Measurements from ENCODE around the gene WWOX. TPM values are rescaled to one million over a fixed set of nuclear protein-coding genes. Genes with fewer than 3 reads are reported as not detected.

The WWOX gene
- total and polyA plus RNA-seq, 2 of the 13 experiments (the other 11 are each of a cell fraction or from before 2014, with no cell fraction given): 9.1 to 37.4 TPM

GRCh38 chr16:79183571-79183970 is 1084.1 kb downstream of the WWOX start:
- POLR2A ChIA-PET: no interaction called here
- no peak overlapping the region for H3K4me3 ChIP-seq (replicated peaks in 1 of 3; ENCODE audit: insufficient read depth in 1 of 3, low read depth in 2 of 3, low read length in 3 of 3)

GRCh38 chr16:79184464-79185030 is 1085.1 kb downstream of the WWOX start:
- CTCF ChIA-PET (ENCODE audit: low intra/inter-chr PET ratio, low total read pairs): no interaction called here
- 11% methylated on average over 2 of the region's 2 CpGs for WGBS (ENCODE audit: low lambda C conversion rate)
- in situ Hi-C loops (cut with HindIII; ENCODE audit: extremely low pct_ligation_motif_present, low pct_unique_long_range_greater_than_20kb) (no loop called here), intact Hi-C loops (cut with micrococcal nuclease; ENCODE audit: unreplicated experiment) (no loop called here)
- Histone ChIP-seq H3K79me2 (ENCODE audit: insufficient read depth, low read length) (no peaks in the 10 kb centered on the region), H3K27ac (ENCODE audit: extremely low read length, insufficient read depth, low read length) (no peak overlapping the region), H3K4me3 (replicated peaks in 1 of 3; ENCODE audit: insufficient read depth in 1 of 3, low read depth in 2 of 3, low read length in 3 of 3) (no peak overlapping the region), H3K27me3 (ENCODE audit: control insufficient read depth in 1 of 2, insufficient read depth in 2 of 2, low read length in 2 of 2) (no peaks in the 10 kb centered on the region), H3K4me1 (ENCODE audit: insufficient read depth, low read length) (no peaks in the 10 kb centered on the region), H4K20me1 (ENCODE audit: insufficient read depth, low read length) (no peaks in the 10 kb centered on the region), H3K36me3 (replicated peaks in 1 of 2; ENCODE audit: control insufficient read depth in 1 of 2, insufficient read depth in 2 of 2, low read length in 2 of 2) (no peaks in the 10 kb centered on the region), H3K9ac (ENCODE audit: insufficient read depth, low read depth, low read length) (no peak overlapping the region), H3K9me3 (ENCODE audit: low read length) (no peaks in the 10 kb centered on the region), H3K4me2 (ENCODE audit: low read depth, low read length) (no peak overlapping the region), H2AFZ (ENCODE audit: low read length) (no peak overlapping the region)
- no TSS peak for BruUV-seq (replicated peaks)
- POLR2A ChIA-PET: no interaction called here
- DNase-seq (ENCODE audit: low spot score) (no peak), ATAC-seq (no peak), FAIRE-seq (no peak)
- TF ChIP-seq ZNF772 (CRISPR knock-in tag; IDR thresholded peaks at IDR 0.05) (no peak), ZNF841 (CRISPR knock-in tag; IDR thresholded peaks at IDR 0.05; ENCODE audit: borderline replicate concordance) (no peak), DBP (CRISPR knock-in tag; IDR thresholded peaks at IDR 0.05; ENCODE audit: not compliant biosample characterization) (no peak), TBL1XR1 (IDR thresholded peaks at IDR 0.05; ENCODE audit: borderline replicate concordance, low read length, partially characterized antibody) (no peak), THRA (CRISPR knock-in tag; IDR thresholded peaks at IDR 0.05; ENCODE audit: borderline replicate concordance) (no peak), ZBTB14 (CRISPR knock-in tag; IDR thresholded peaks at IDR 0.05) (no peak), NR2C2 (CRISPR knock-in tag; IDR thresholded peaks at IDR 0.05; ENCODE audit: borderline replicate concordance) (no peak), ZNF781 (CRISPR knock-in tag; IDR thresholded peaks at IDR 0.05; ENCODE audit: borderline replicate concordance, not compliant biosample characterization) (no peak), ZNF552 (CRISPR knock-in tag; IDR thresholded peaks at IDR 0.05; ENCODE audit: borderline replicate concordance) (no peak), ATF7-NPFF (CRISPR knock-in tag; IDR thresholded peaks at IDR 0.05; ENCODE audit: low read depth) (no peak), ZNF224 (CRISPR knock-in tag; IDR thresholded peaks at IDR 0.05) (no peak), TCF7L2 (IDR thresholded peaks at IDR 0.05; ENCODE audit: low read depth, low read length) (no peak), ZNF333 (CRISPR knock-in tag; IDR thresholded peaks at IDR 0.05; ENCODE audit: borderline replicate concordance) (no peak), ZNF496 (CRISPR knock-in tag; IDR thresholded peaks at IDR 0.05; ENCODE audit: insufficient replicate concordance) (no peak)

More at GRCh38 chr16:79183571-79183970, 1084.1 kb downstream of the WWOX start:
- ATAC-seq (no peak), FAIRE-seq (no peak), DNase-seq (ENCODE audit: low spot score) (no peak)
- intact Hi-C loops (cut with micrococcal nuclease; ENCODE audit: unreplicated experiment): no loop called here
- H3K27me3 ChIP-seq (ENCODE audit: control insufficient read depth in 1 of 2, insufficient read depth in 2 of 2, low read length in 2 of 2): no peaks in the 10 kb centered on the region
- no peak overlapping the region for H3K27ac ChIP-seq (ENCODE audit: extremely low read length, insufficient read depth, low read length)
- no TSS peak for BruUV-seq (replicated peaks)
- in situ Hi-C loops (cut with HindIII; ENCODE audit: extremely low pct_ligation_motif_present, low pct_unique_long_range_greater_than_20kb): no loop called here
- no peak overlapping the region for H3K4me2 ChIP-seq (ENCODE audit: low read depth, low read length)
- H4K20me1 ChIP-seq (ENCODE audit: insufficient read depth, low read length): no peaks in the 10 kb centered on the region
- no peaks in the 10 kb centered on the region for H3K9me3 ChIP-seq (ENCODE audit: low read length)
- TF ChIP-seq ZNF629 (CRISPR knock-in tag; conservative IDR thresholded peaks at IDR 0.05) (peak; percentile 54), ZNF839 (CRISPR knock-in tag; IDR thresholded peaks at IDR 0.05; ENCODE audit: borderline replicate concordance) (no peak)
- H3K4me1 ChIP-seq (ENCODE audit: insufficient read depth, low read length): no peaks in the 10 kb centered on the region
- no peak overlapping the region for H3K9ac ChIP-seq (ENCODE audit: insufficient read depth, low read depth, low read length)
- 19% methylated on average over 4 of the region's 4 CpGs for WGBS (ENCODE audit: low lambda C conversion rate)
- CTCF ChIA-PET (ENCODE audit: low intra/inter-chr PET ratio, low total read pairs): no interaction called here
- no peaks in the 10 kb centered on the region for H3K79me2 ChIP-seq (ENCODE audit: insufficient read depth, low read length)
- no peaks in the 10 kb centered on the region for H3K36me3 ChIP-seq (replicated peaks in 1 of 2; ENCODE audit: control insufficient read depth in 1 of 2, insufficient read depth in 2 of 2, low read length in 2 of 2)
- no peak overlapping the region for H2AFZ ChIP-seq (ENCODE audit: low read length)
